Vagina (tissue), 2 donors: ENCODE data around the gene SOWAHB. TPM values are rescaled to one million over a fixed set of nuclear protein-coding genes. Genes with fewer than 3 reads are reported as not detected.

Experiments
- DNase-seq, 2 donors: peaks; one replicate each; pipeline ENCODE4 v3.0.0-alpha.2; 2017; ENCODE audit errors: extremely low spot score in 2 of 2
- H3K27ac ChIP-seq: fragments of 200-600 bp; sonication (generic); one replicate; pipeline ENCODE4 v1.5.1; 2019
- H3K27me3 ChIP-seq: fragments of 200-600 bp; sonication (generic); one replicate; pipeline ENCODE4 v1.5.1; 2019
- H3K36me3 ChIP-seq, 2 donors: fragments of 200-600 bp; sonication (generic); one replicate each; pipeline ENCODE4 v1.5.1; 2017 to 2019
- H3K4me1 ChIP-seq: fragments of 200-600 bp; sonication (generic); one replicate; pipeline ENCODE4 v1.5.1; 2019
- H3K4me3 ChIP-seq, 2 donors: fragments of 200-600 bp; sonication (generic); 1 replicate in 1 of 2; 2 replicates in 1 of 2; pipeline ENCODE4 v1.5.1; 2016 to 2019
- H3K9me3 ChIP-seq: fragments of 200-600 bp; sonication (generic); one replicate; pipeline ENCODE4 v1.5.1; 2019
- POLR2A ChIP-seq, 2 donors: fragments of 450-650 bp; IDR thresholded peaks; one replicate each; pipeline ENCODE4 v1.6.1; 2017; ENCODE audit warnings: antibody characterized with exemption in 2 of 2, mild to moderate bottlenecking in 2 of 2, moderate library complexity in 2 of 2
- POLR2AphosphoS5 ChIP-seq, 2 donors: sonication (generic); formaldehyde crosslinking; IDR thresholded peaks; one replicate each; pipeline ENCODE4 v1.9.0; 2017; ENCODE audit warnings: antibody characterized with exemption in 2 of 2, mild to moderate bottlenecking in 2 of 2, low read depth in 1 of 2; ENCODE audit not compliant: insufficient read depth in 1 of 2
- intact Hi-C: fragments of 100-400 bp; cut with DNase I; formaldehyde crosslinking; loops from one replicate; pipeline ENCODE4 v1.15.1; 2023
- total RNA-seq: library from RNA; depleted of rRNA; stranded (reverse); fragments of >200 nt; gene quantifications from one replicate; pipeline ENCODE4 v1.2.3, GENCODE V29; 2016
- TF ChIP-seq, protein P1 (sequence below), 3 experiments: fragments of 450-650 bp in 2 of 3; fragments of 200-600 bp in 1 of 3; sonication (generic) in 1 of 3; IDR thresholded peaks; one replicate each; pipeline ENCODE4 v1.5.1; 2017 to 2019; ENCODE audit warnings: antibody characterized with exemption in 3 of 3, mild to moderate bottlenecking in 2 of 3, moderate library complexity in 2 of 3

Gene SOWAHB, protein sequence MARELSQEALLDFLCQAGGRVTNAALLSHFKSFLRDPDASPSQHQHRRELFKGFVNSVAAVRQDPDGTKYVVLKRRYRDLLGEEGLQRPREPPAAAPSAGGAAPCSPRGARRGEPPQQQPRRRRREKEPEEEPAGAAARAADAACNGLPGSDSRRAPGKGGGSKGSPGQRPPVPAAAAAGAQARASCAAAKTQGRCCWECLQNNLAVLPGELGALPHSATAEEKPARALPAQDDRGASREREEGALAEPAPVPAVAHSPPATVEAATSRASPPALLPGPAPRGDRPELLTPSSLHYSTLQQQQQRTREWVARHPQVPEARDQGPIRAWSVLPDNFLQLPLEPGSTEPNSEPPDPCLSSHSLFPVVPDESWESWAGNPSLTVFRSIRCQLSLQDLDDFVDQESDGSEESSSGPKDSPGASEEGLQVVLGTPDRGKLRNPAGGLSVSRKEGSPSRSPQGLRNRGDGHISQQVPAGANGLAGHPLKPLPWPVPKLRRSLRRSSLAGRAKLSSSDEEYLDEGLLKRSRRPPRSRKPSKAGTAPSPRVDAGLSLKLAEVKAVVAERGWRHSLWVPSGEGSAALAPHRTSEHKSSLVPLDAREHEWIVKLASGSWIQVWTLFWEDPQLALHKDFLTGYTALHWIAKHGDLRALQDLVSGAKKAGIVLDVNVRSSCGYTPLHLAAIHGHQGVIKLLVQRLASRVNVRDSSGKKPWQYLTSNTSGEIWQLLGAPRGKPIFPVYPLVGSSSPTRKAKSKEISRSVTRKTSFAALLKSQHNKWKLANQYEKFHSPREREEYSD
- 2.7 TPM for total RNA-seq

DNA sequence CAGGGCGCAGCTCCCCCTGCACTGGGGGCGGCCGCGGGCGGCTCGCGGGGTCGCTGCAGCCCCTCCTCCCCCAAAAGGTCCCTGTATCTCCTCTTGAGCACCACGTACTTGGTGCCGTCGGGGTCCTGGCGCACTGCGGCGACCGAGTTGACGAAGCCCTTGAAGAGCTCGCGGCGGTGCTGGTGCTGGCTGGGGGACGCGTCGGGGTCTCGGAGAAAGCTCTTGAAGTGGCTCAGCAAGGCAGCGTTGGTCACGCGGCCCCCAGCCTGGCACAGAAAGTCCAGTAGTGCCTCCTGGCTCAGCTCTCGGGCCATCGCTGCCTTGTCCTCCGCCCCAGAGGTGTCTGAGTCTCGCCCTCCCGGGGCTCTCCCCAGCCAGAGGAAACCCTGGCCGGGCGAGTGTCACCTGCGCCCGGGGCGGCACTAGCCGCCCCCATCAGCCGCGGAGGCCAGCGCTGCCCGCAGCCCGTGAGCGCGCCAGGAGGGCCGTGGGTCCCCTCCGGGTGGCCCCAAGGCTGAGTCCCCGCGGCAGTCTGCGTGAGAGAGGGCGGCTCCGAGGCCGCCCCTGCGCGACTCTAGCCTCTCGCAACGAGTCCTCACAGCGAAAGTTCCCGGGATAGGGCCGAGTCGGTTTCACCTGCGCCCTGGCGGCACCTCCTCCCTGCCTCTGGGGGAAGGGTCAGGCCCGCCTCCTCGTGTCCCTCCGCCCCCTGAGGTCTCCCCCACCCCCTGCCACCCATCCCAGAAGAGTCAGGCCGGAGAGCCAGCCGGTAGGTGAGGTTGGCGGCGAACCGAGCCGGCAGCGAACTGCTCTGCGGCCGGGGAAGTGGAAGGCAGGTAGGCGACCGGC lies at the start of gene SOWAHB:
Gene SOWAHB (minus strand): TSS at position 609 of the 849 bp plus-strand sequence. CDS start 295 bp downstream, at position 314.
- H3K4me3 ChIP-seq = peak within 1 kb of the TSS; percentile 42 to 62
- H3K27ac ChIP-seq = no peak within 1 kb of the TSS
- H3K9me3 ChIP-seq = no peaks in the 10 kb centered on the region
- peaks cover 20% of the 10 kb centered on the region for H3K4me1 ChIP-seq
- intact Hi-C loops = no loop called here
- no peak for DNase-seq
- TF ChIP-seq, protein P1, sequence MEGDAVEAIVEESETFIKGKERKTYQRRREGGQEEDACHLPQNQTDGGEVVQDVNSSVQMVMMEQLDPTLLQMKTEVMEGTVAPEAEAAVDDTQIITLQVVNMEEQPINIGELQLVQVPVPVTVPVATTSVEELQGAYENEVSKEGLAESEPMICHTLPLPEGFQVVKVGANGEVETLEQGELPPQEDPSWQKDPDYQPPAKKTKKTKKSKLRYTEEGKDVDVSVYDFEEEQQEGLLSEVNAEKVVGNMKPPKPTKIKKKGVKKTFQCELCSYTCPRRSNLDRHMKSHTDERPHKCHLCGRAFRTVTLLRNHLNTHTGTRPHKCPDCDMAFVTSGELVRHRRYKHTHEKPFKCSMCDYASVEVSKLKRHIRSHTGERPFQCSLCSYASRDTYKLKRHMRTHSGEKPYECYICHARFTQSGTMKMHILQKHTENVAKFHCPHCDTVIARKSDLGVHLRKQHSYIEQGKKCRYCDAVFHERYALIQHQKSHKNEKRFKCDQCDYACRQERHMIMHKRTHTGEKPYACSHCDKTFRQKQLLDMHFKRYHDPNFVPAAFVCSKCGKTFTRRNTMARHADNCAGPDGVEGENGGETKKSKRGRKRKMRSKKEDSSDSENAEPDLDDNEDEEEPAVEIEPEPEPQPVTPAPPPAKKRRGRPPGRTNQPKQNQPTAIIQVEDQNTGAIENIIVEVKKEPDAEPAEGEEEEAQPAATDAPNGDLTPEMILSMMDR (IDR thresholded peaks at IDR 0.05) = no peak
- TF ChIP-seq POLR2A (IDR thresholded peaks at IDR 0.05) (no peak), POLR2AphosphoS5 (IDR thresholded peaks at IDR 0.05; ENCODE audit: insufficient read depth in 1 of 2, low read depth in 1 of 2) (no peak)
- H3K36me3 ChIP-seq = no peaks in the 10 kb centered on the region
- peaks cover 8% of the 10 kb centered on the region for H3K27me3 ChIP-seq

DNA sequence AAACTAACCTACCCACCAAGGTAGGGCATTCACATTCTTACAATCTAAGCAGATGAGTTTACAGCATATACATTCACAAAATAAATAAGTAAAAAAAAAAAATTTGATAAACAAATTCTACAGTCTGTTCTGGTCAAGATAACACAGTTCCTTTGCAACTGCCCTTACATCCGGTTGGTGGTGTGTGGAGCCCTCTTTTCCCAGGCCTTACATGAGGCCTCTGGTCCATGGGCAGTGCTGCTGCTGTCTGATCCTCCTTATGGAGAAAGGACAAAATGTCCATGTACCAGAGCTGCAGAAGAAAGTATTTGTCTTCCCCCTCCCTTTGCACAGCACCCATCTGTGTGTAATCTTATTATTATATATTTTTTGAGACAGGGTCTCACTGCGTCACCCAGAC lies 49.4 kb upstream of the SOWAHB start:
- DNase-seq = no peak

DNA sequence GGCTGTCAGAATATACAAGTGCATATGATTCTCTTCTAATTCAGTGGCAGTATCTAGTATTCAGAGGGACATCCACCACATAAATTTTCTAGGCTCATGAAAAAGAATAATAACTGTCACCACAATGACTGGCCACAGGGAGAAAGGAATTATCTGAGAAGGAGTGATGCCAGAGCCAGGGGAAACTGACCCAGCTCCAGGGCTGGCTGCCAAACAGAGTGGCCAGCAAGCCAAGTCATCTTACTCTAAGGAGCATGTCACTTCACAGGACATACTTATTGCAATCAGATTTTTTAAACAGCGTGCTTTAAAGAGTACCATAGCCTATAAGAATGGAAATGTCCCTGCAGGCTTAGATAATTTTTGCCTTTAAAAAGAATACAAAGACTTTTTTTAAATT lies 45.8 kb upstream of the SOWAHB start:
- Histone ChIP-seq H3K4me3 (no peak overlapping the region), H3K9me3 (no peaks in the 10 kb centered on the region), H3K27me3 (no peaks in the 10 kb centered on the region), H3K36me3 (no peaks in the 10 kb centered on the region), H3K27ac (no peak overlapping the region), H3K4me1 (peaks cover 14% of the 10 kb centered on the region)
- TF ChIP-seq POLR2A (IDR thresholded peaks at IDR 0.05) (no peak), POLR2AphosphoS5 (IDR thresholded peaks at IDR 0.05; ENCODE audit: insufficient read depth in 1 of 2, low read depth in 1 of 2) (no peak)
- TF ChIP-seq, protein P1 (IDR thresholded peaks at IDR 0.05) = no peak
- DNase-seq = no peak
- intact Hi-C loops = loop anchor here (10.0 kb wide), 1 partner anchor 101 kb away; no protein-coding TSS in a partner anchor

More for the DNA sequence above, 49.4 kb upstream of the SOWAHB start:
- TF ChIP-seq, protein P1 (IDR thresholded peaks at IDR 0.05) = no peak
- TF ChIP-seq POLR2A (IDR thresholded peaks at IDR 0.05) (no peak), POLR2AphosphoS5 (IDR thresholded peaks at IDR 0.05; ENCODE audit: insufficient read depth in 1 of 2, low read depth in 1 of 2) (no peak)
- H3K27me3 ChIP-seq = no peaks in the 10 kb centered on the region
- H3K27ac ChIP-seq = no peak overlapping the region
- peaks cover 27% of the 10 kb centered on the region for H3K4me1 ChIP-seq
- intact Hi-C loops = loop anchor here (10.0 kb wide), 1 partner anchor 97 kb away; no protein-coding TSS in a partner anchor
- no peaks in the 10 kb centered on the region for H3K9me3 ChIP-seq
- H3K36me3 ChIP-seq = no peaks in the 10 kb centered on the region
- H3K4me3 ChIP-seq = no peak overlapping the region

DNA sequence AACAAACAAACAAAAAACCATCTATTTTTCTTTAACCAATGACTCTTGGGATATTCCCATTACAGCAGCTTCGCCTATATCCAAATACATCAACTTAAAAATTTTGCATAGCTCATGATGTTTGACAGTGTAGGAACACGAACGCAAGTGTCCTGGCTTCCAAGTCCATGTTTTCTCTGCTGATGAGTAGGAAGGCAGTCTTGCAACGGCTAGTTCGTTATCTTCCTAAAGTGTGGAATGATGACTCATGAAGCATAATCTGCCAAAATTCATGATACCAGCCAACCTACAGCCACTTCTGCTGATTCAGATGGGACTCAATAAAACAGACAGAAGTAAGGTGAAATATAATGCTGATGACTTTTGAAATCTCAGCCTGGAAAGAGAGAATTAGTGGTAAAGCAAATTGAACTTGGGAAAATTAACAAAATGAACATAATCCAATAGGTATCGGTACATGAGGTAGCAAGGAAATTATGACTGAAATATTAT lies 45.2 kb upstream of the SOWAHB start:
- DNase-seq = no peak
- Histone ChIP-seq H3K27me3 (no peaks in the 10 kb centered on the region), H3K27ac (no peak overlapping the region), H3K9me3 (no peaks in the 10 kb centered on the region), H3K4me3 (no peak overlapping the region), H3K36me3 (no peaks in the 10 kb centered on the region), H3K4me1 (peaks cover 8% of the 10 kb centered on the region)
- TF ChIP-seq, protein P1 (IDR thresholded peaks at IDR 0.05) = no peak
- TF ChIP-seq POLR2A (IDR thresholded peaks at IDR 0.05) (no peak), POLR2AphosphoS5 (IDR thresholded peaks at IDR 0.05; ENCODE audit: insufficient read depth in 1 of 2, low read depth in 1 of 2) (no peak)
- intact Hi-C loops = loop anchor here (10.0 kb wide), 1 partner anchor 102 kb away; no protein-coding TSS in a partner anchor
